Upper lobe of right lung (tissue), 1 donor: Measurements from ENCODE around the gene TAF15. TPM values are rescaled to one million over a fixed set of nuclear protein-coding genes. Genes with fewer than 3 reads are reported as not detected.

Source experiments
- ATAC-seq: fragments of 200-7000 bp; cut with Tn5 transposase; one replicate; pipeline ENCODE4 v1.9.1; 2020; ENCODE audit warnings: mild to moderate bottlenecking, moderate library complexity
- DNase-seq: peaks from one replicate; pipeline ENCODE4 v3.0.0-alpha.2; 2020
- H3K27ac ChIP-seq: fragments of 200-600 bp; one replicate; pipeline ENCODE4 v1.8.0; 2022
- H3K27me3 ChIP-seq: fragments of 200-600 bp; one replicate; pipeline ENCODE4 v1.8.0; 2022; ENCODE audit warnings: mild to moderate bottlenecking
- H3K36me3 ChIP-seq: fragments of 200-600 bp; one replicate; pipeline ENCODE4 v1.8.0; 2022
- H3K4me1 ChIP-seq: fragments of 200-600 bp; one replicate; pipeline ENCODE4 v1.8.0; 2022
- H3K4me3 ChIP-seq: fragments of 200-600 bp; one replicate; pipeline ENCODE4 v1.8.0; 2022; ENCODE audit warnings: mild to moderate bottlenecking
- H3K9me3 ChIP-seq: fragments of 200-600 bp; one replicate; pipeline ENCODE4 v1.8.0; 2022
- intact Hi-C: fragments of 100-400 bp; cut with DNase I; formaldehyde crosslinking; loops from one replicate; pipeline ENCODE4 v1.11.0; 2022
- total RNA-seq: library from RNA; stranded (reverse); fragmentation: NEBNext Ultra II Directional; extraction: Animal tissue kit (Norgen Biotek cat#: 25700); gene quantifications from one replicate; pipeline ENCODE4 v1.2.1, GENCODE V29; 2021
- TF ChIP-seq, protein P1 (sequence below): fragments of 200-600 bp; IDR thresholded peaks from one replicate; pipeline ENCODE4 v1.8.0; 2022; ENCODE audit warnings: antibody characterized with exemption
- donor health status: DM: no; HTN: yes; CAD: no; lungs with severe emphysema.

TAF15 gene
- total RNA-seq, 1 donor from 2014 or later, result 142 TPM

DNA sequence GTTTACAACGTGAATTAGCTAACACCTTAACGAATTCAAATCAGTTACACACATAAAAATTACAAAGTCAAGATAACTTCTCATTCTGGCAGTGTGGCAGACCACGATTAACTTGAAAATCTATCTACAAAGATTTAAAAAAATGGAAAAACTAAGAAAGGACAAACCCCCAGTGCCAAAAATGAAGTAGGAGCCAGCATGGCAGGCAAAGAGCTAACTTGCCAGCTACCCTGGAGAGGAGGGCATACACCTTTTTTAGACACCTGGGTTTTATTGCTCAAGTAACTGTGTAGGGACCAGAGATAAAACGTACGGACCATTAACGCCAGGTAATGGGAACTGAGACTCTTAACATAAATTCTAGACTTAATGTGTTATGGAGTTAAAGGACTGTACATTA lies 2.5 kb downstream of the TAF15 start:
- intact Hi-C loops, result no loop called here
- Histone ChIP-seq H3K36me3 (peaks cover 11% of the 10 kb centered on the region), H3K4me1 (peaks cover 53% of the 10 kb centered on the region), H3K27ac (no peak overlapping the region), H3K9me3 (no peaks in the 10 kb centered on the region), H3K4me3 (no peak overlapping the region), H3K27me3 (no peaks in the 10 kb centered on the region)
- TF ChIP-seq, protein P1, sequence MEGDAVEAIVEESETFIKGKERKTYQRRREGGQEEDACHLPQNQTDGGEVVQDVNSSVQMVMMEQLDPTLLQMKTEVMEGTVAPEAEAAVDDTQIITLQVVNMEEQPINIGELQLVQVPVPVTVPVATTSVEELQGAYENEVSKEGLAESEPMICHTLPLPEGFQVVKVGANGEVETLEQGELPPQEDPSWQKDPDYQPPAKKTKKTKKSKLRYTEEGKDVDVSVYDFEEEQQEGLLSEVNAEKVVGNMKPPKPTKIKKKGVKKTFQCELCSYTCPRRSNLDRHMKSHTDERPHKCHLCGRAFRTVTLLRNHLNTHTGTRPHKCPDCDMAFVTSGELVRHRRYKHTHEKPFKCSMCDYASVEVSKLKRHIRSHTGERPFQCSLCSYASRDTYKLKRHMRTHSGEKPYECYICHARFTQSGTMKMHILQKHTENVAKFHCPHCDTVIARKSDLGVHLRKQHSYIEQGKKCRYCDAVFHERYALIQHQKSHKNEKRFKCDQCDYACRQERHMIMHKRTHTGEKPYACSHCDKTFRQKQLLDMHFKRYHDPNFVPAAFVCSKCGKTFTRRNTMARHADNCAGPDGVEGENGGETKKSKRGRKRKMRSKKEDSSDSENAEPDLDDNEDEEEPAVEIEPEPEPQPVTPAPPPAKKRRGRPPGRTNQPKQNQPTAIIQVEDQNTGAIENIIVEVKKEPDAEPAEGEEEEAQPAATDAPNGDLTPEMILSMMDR, result no peak
- ATAC-seq (no peak), DNase-seq (no peak)

DNA sequence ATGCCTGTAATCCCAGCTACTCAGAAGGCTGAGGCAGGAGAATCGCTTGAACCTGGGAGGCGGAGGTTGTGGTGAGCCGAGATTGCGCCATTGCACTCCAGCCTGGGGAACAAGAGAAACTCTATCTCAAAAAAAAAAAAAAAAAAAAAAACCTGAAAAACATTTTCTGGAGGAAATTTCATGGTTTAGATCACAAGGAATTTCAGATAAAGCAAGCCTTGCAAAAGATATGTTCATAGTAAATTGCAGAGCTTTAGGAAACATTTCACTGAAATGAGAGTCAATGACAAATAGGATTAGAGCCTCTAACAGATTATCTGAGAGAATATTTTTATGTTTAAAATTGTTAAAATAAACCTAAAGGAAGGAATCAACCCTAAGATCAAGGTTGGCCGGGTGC lies 3.2 kb downstream of the TAF15 start:
- intact Hi-C loops, result no loop called here
- TF ChIP-seq, protein P1, result no peak
- no peak for DNase-seq
- no peak overlapping the region for H3K27ac ChIP-seq
- H3K4me3 ChIP-seq, result no peak overlapping the region
- no peak for ATAC-seq
- no peaks in the 10 kb centered on the region for H3K27me3 ChIP-seq
- no peaks in the 10 kb centered on the region for H3K9me3 ChIP-seq
- peaks cover 53% of the 10 kb centered on the region for H3K4me1 ChIP-seq
- peaks cover 12% of the 10 kb centered on the region for H3K36me3 ChIP-seq

DNA sequence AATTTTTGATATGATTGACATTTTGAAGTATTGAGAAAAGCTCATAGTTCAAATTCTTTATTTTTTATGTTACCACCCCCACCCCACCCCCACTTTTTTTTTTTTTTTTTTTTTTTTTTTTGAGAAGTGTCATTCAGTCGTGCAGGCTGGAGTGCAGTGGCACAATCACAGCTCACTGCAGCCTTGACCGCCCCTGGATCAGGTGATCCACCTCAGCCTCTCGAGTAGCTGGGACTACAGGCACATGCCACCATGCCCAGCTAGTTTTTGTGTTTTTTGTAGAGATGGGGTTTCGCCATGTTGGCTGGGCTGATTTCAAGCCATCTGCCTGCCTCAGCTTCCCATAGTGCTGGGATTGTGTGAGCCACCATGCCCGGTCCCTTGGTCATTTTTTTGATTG lies 7.4 kb downstream of the TAF15 start:
- TF ChIP-seq, protein P1, result no peak
- Histone ChIP-seq H3K9me3 (no peaks in the 10 kb centered on the region), H3K36me3 (peaks cover 52% of the 10 kb centered on the region), H3K27ac (no peak overlapping the region), H3K4me3 (no peak overlapping the region), H3K4me1 (peaks cover 29% of the 10 kb centered on the region), H3K27me3 (no peaks in the 10 kb centered on the region)
- DNase-seq (no peak), ATAC-seq (peak; percentile 59)
- intact Hi-C loops, result no loop called here

DNA sequence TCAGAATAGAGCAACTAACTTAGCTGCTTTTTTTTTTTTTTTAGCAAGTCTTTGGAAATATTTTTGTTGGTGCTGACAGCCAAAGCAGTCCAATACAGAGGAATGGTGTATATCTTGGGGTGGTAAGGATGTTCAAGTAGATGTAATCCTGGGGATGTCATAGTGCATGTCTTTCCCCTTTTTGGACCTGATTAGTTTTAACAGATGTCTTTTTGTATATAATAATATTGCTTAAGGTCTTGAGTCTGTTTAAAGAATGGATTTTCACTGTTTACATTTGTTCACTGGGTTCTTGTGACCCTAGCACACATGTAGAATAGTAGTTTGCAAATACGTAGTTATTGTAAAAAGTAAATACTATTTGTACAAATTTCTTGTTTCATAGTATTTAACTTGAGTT lies 7.9 kb downstream of the TAF15 start:
- intact Hi-C loops, result no loop called here
- Histone ChIP-seq H3K4me1 (peaks cover 24% of the 10 kb centered on the region), H3K27ac (no peak overlapping the region), H3K4me3 (no peak overlapping the region), H3K36me3 (peaks cover 57% of the 10 kb centered on the region), H3K27me3 (no peaks in the 10 kb centered on the region), H3K9me3 (no peaks in the 10 kb centered on the region)
- DNase-seq (no peak), ATAC-seq (no peak)
- TF ChIP-seq, protein P1, result no peak

DNA sequence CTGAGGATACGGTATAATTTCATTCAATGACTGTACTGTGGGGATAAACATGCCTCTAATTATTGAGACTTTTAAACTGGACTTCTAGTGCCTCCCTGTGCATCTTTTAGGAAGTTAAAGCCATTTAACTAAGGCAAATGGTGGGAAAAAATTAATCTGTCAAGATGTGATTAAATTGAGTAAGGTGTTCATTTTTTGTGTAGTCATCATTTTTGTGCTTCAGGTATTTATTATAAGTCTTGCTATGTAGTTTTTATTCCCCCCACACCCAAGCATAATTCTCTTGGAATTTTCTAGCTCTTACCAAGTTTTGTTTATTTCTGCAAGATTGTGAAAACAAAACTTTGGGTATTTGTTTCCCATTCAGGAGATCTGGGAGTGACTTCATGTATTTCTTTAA lies 10.2 kb downstream of the TAF15 start:
- Histone ChIP-seq H3K4me1 (peaks cover 10% of the 10 kb centered on the region), H3K27ac (no peak overlapping the region), H3K4me3 (no peak overlapping the region), H3K27me3 (no peaks in the 10 kb centered on the region), H3K9me3 (no peaks in the 10 kb centered on the region), H3K36me3 (peaks cover 80% of the 10 kb centered on the region)
- DNase-seq, result no peak
- intact Hi-C loops, result no loop called here
- ATAC-seq, result no peak
- TF ChIP-seq, protein P1, result no peak

DNA sequence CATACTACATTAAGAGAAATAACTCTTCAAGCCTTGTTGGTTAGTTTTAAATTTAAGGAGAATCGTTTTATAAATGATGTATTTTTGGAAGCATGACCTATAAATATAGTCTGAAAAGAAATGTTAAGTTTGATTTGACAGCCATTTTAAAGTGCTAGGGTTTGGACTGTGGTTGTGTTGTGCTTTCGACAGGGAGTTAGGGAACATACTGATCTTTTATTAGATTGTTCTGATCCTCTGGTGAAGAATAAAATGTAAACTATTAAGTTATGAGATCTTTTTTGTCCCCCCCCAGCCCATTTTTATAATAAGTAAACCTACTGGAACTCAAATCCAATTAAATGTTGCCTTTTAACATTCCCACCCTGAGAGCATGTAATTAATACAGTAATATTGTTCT lies 12.0 kb downstream of the TAF15 start:
- no peak for ATAC-seq
- TF ChIP-seq, protein P1, result no peak
- intact Hi-C loops, result no loop called here

More for the DNA sequence above, 12.0 kb downstream of the TAF15 start:
- Histone ChIP-seq H3K36me3 (peaks cover 90% of the 10 kb centered on the region), H3K27me3 (no peaks in the 10 kb centered on the region), H3K9me3 (no peaks in the 10 kb centered on the region), H3K27ac (no peak overlapping the region), H3K4me1 (no peaks in the 10 kb centered on the region), H3K4me3 (no peak overlapping the region)
- DNase-seq, result no peak
